HG03175 (cell line): ENCODE data around the gene CCNI2.

ENCODE experiments used
- ATAC-seq: cut with Tn5 transposase; IDR thresholded peaks from one replicate; pipeline ENCODE4 v1.9.1; 2021; ENCODE audit warnings: mild to moderate bottlenecking, moderate library complexity; ENCODE audit not compliant: unreplicated experiment

The CCNI2 gene, protein sequence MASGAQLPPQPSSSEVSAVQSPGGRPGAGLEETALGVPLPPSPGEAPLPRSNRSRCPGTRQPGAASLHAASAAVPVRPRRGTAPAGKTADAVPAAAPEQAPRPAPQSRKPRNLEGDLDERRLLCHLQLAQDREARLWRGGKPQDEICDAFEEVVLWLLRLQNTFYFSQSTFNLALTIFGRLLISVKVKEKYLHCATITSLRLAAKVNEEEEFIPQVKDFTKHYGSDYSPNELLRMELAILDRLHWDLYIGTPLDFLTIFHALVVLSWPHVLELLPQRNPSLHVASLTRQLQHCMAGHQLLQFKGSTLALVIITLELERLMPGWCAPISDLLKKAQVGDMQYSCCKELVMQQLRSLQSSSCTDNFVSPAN

DNA sequence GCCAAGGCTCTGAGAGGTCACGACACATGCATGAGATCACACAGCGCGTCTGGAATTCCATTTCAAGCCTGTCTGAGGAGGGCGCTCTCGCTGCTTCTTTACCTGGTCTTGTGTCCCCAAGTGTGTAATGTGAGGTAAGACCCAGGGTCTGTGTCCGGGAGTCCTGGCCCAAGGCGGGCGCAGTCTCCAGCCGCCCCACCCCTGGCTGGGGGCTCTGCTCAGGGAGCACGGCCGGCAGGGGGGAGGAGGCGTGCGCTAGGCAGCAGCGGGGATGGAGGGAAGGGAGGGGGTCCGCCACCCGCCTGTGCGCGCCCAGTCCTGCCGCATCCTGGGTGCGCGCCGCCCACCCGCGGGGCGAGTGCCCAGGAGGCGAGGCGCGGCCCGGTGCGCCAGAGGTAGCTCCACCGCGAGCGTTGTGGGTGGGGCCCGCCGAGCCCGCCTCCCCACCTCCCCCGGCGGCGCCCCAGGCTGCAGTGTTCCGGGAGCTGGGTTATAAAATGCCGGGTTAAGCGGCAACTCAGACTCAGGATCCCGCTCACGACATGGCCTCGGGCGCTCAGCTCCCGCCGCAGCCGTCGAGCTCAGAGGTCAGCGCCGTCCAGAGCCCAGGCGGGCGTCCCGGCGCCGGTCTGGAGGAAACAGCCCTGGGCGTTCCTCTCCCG, at the start of gene CCNI2:
Gene CCNI2 (plus strand): TSS at position 473 of the 662 bp plus-strand sequence. CDS start 70 bp downstream, at position 543.
- ATAC-seq: peak; percentile 28

DNA sequence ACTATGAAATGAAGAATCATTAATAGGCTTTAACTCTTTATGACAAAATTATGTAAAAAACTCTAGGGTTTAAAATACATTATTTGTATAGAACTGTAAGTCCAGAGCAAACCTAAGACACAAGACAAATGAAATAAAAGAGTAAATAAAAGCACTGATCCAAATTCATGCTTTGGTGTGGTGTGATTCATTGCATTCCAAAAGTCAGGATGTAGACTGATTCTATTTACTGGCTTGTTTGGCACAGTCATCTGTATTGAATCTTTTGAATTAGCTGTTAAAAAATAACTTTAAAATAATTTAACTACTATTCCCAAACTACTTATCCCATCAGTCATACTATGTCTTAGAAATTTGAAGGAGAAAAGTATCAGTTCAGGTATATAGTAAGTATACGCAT, 42.4 kb upstream of the CCNI2 start:
- ATAC-seq: no peak

DNA sequence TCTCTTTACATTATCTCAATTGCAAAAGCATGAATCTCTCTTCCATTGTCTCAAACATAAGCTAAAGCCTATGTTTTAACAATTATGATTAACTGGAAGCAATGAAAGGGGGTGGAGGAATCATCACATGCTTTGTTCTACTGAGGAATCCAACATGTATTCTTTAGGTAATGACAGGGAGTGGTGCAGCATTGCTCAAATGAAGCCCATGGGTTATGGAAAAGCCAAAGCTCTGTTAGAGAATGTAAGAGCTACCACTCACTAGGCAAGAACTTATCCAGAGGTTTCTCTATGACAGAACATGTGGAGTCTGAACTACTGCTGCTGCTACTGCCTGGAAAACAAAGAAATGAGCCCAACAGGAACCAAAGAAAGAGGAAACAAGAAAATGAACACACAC, 38.6 kb upstream of the CCNI2 start:
- ATAC-seq: no peak

DNA sequence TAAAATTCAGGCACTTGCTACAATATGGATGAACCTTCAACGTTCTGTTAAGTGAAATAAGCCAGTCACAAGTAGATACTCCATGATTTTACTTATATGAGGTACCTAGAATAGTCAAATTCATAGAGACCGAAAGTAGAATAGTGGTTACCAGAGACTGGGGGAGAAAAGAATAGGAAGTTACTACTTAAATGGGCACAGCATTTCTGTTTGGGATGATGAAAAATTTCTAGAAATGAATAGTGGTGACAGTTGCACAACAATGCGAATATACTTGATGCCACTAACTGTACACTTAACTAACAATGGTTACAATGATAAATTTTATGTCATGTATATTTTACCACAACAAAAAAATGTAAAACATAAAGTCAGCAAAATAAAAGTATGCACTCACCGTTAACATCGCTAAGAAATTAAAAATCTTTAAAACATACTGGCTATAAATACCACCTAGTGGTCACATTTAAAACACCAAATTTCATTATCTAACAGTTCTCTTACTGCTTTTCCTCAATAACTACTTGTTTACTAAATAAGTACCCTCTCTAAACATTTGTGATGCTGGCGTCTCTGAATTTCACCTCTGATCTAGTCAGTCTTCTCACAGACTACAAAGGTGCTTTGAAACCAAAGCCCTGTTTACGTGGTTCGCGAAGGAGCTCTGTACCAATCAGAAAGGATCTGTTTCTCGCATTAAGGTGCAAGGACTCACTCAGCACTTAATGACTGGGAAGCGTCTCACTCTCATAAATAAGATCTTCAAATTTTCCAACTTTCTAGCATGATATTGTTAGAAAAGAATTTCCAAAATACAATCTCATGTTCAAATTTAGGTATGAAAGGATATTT, 32.5 kb upstream of the CCNI2 start:
- no peak for ATAC-seq

DNA sequence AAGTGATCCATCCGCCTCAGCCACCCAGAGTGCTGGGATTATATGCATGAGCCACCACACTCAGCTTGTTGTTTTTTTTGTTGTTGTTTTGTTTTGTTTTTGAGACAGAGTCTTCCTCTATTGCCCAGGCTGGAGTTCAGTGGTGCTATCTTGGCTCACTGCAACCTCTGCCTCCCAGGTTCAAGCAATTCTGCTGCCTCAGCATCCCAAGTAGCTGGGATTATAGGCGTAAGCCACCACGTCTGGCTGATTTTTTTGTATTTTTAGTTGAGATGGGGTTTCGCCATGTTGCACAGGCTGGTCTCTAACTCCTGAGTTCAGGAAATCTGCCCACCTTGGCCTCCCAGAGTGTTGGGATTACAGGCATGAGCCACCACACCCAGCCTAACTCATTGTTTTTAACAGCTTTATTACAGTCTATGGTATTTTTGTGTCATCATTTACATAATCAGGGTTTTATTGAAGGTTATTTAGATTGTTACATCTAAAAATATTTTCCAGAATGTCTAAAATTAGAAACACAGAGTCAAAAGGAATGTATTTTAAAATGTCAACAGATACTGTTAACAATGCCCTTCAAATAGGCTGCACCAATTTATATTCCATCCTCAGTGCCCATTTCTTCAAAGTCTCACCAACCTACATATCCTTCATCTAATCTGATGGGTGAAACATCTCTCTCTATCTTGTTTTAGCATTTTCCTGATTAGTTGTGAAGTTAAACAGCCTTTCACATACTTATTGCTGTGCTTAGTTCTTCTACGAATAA, 28.5 kb upstream of the CCNI2 start:
- ATAC-seq: no peak

DNA sequence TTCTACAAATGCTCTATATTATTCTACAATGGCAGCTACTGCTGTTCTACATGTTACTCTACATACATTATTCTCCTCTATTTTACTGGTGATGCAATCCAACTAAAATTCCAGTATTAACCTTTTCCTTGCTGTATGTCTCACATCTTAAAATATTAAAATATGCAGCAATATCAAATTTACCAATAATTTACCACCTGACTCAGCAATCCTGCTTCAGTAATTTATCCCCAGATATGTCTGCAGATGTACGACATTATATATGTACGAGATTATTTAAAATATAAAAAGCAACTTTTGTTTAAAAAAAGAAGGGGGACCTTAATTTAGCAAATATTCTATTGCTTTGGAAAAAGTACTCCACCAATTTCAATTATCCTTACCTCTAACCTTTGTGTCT, 21.5 kb upstream of the CCNI2 start:
- ATAC-seq: no peak

DNA sequence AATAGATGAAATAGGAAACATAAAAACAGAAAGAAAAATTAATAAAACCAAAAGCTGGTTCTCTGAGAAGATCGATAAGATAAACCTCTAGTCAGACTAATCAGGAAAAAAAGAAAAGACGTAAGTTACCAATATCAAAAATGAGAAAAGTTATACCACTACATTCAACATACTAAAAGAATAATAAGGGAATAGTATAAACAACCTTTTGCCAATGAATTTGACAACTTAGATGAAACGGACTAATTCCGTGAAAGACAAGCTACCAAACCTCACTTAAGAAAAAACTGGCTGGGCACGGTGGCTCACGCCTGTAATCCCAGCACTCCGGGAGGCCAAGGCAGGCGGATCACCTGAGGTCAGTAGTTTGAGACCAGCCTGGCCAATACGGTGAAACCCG, 17.3 kb upstream of the CCNI2 start:
- no peak for ATAC-seq

DNA sequence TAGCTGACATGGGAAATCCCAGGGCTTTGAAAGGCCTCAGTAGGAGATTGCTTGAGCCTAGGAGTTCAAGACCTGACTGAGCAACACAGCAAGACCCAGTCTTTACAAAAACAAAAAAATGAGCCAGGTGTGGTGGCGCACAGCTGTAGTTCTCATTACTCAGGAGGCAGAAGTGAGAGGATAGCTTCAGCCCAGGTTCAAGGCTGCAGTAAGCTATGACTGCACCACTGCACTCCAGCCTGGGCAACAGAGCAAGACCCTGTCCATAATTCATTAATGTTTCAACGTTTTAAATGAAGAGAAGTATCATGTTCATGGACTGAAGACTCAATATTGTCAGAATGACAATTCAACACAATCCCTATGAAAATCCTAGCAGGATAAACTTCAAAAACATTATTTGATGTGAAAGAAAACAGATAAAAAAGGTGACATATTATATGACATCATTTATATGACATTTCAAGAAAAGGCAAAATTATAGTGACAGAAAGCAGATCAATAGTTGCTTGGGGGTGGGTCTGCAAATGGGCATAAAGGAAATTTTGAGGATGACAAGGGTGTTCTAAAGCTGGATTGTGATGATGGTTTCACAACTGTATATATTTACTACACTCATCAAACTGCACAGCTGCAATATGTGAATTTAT, 13.6 kb upstream of the CCNI2 start:
- ATAC-seq: no peak

DNA sequence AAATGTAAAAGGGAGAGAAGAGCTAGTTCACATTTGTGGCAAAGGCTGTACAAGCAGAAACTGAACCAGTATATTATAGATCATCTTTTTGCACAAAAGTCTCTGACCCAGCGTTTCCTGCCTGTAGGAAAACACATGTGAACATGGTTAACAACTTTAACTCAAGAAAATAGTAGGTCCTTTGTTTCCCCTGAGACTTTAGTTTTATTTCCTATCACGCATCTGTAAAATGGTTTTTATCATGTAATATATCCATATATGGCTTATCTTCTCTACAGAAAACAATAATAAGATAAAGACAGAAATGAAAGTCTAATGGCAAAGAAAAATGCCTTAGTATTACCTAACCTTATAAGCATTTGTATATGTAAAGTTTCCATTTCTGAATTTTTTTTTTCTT, 12.5 kb upstream of the CCNI2 start:
- no peak for ATAC-seq

DNA sequence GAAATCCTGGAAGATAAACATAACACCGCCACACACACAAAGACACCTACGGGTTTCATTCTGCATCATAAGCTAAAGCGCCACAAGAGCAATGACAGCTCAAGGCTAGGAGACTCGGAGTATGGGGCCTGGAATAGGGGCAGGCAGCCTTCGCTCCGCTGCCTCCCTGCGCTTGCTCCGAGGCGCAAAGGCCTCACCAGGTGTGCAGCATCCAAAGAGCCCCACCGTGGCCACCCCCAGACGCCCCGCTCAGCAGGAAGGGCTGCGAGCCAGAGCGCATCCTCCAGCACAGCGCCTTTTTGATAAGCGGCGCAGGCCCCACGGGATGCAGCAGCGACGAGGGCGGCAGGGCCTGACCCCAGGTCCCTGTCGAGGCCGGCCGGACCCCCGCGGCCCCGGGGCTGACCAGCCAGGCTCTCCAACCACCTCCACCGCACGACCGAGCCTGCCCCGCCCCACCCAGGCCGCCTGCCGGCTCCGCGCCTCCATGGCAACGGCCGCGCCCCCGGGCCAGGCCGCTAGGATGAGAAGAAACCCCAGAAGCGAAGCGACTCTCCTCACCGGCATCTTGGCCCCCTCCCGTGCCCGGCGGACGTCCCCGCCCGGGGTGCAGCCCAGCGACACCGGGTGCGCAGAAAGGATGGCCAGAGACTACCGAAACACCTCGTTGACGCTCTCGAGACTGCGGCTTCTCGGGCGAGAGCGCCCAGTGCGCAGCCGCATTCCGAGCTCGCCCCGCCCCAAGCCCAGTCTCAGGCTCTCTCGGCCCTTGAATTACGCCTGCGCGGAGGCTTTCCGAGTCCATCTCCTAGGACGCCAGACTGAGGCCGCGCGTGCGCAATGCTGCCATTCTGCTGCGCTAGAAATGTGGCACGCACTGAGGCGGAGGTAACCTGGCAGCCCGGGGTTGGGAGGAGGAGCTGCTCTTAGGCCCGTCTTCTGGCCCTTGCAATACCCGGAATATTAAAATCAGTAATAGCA, 10.1 kb upstream of the CCNI2 start, which contains the start of gene KIF3A:
Gene KIF3A (minus strand): TSS at position 694 of the 981 bp plus-strand sequence. CDS start 127 bp downstream, at position 567.
- ATAC-seq: peak; percentile 92

DNA sequence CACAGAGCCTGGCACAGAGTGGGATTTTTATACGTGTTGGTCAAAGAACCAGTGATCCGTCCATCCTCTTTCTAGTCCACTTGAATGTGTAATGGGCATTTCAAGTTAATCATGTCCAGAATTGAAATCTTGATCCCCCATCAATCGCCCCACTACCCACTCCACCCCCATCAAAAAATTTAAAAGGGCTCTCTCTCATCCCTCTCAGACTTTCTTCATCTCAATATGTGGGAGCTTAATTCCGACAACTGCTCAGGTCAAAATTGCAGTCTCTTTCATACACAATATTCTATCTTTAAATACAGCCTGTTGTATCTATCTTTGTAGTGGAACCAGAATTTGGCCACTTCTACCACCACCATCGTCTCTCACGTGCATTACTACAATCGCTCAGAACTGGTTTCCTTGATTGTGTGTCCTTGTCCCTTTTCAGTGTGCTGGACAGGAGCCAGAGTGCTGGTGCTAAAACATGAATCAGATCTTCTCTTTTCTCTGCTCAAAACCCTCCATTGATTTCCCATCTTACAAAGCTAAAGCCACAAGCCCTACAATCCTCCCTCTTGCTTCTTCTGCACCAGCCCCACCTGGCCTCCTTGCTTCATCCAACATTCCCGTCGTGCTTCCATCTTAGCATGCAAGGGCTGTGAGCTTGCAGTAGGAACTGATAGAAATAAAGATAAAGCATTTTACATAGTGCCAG, 9.1 kb upstream of the CCNI2 start:
- ATAC-seq: no peak

DNA sequence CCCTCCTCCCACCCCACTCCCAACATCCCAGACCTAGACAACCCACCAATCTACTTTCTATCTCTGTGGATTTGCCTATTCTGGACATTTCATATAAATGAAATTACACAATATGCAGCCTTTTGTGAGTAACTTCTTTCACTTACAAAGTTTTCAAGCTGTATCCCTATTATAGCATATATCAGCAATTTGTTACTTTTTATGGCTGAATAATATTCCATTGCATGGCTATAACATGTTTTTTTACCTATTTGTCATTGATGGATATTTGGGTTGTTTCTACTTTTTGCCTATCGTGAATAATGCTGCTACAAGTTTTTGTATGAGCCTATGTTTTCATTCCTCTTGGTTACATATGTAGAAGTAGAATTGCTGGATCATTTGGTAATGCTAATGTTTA, 8.0 kb upstream of the CCNI2 start:
- ATAC-seq: no peak

DNA sequence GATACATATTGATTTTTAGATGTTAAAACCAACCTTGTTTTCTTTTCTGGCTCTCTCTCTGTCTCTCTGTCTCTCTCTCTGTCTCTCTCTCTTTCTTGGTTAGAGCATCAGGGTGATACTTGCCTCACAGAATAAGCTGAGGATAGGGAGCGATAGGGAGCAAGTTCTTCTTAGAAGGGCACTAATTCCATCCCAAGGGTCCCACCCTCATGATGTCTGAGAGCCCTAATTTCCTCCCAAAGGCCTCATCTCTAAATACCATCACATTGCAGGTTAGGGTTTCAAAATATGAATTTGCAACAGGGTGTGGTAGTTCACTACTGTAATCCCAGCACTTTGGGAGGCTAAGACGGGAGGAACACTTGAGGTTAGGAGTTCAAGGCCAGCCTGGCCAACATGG, 5.1 kb upstream of the CCNI2 start:
- no peak for ATAC-seq

DNA sequence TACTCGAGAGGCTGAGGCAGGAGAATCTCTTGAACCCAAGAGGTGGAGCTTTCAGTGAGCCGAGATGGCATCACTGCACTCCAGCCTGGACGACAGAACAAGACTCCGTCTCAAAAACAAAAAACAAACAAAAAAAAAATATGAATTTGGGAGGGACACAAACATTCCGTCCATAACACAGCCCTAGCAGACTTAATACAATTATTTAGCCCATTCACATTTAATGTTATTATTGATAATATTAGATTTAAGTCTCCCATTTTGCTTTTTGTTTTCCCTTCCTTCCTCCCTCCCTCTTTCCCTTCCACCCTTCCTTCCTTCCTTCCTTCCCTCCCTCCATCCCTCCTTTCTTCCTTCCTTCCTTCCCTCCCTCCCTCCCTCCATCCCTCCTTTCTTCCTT, 4.6 kb upstream of the CCNI2 start:
- no peak for ATAC-seq

DNA sequence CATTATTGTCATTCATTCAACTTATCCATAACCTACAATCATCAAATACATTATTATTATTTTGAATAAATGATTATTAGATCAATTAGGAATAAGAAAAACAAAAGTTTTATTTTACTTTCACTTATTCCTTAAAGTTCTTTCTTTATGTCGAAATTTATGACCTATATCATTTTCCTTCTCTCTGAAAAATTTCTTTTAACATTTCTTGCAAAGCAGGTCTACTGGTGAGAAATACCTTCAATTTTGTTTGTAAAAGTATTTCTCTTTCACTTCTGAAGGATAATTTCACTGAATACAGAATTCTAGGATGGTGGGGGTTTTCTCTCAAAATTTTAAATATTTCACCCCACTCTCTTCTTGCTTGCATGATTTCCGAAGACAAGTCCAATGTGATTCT, 2.6 kb upstream of the CCNI2 start:
- no peak for ATAC-seq

DNA sequence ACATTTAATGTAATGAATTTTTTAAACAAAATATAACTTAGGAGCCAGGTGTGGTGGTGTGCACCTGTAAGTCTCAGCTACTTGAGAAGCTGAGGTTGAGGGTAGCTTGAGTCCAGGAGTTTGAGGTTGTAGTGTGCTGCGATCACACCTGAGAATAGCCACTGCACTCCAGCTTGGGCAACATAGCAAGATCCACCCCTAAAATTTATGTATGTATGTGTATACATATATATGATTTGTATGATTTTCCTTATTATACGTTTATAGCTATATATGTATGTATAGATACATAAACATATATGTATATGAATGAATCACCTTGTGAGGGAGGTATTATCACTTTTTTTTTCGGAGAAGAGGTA, 653 bp upstream of the CCNI2 start:
- ATAC-seq: no peak

DNA sequence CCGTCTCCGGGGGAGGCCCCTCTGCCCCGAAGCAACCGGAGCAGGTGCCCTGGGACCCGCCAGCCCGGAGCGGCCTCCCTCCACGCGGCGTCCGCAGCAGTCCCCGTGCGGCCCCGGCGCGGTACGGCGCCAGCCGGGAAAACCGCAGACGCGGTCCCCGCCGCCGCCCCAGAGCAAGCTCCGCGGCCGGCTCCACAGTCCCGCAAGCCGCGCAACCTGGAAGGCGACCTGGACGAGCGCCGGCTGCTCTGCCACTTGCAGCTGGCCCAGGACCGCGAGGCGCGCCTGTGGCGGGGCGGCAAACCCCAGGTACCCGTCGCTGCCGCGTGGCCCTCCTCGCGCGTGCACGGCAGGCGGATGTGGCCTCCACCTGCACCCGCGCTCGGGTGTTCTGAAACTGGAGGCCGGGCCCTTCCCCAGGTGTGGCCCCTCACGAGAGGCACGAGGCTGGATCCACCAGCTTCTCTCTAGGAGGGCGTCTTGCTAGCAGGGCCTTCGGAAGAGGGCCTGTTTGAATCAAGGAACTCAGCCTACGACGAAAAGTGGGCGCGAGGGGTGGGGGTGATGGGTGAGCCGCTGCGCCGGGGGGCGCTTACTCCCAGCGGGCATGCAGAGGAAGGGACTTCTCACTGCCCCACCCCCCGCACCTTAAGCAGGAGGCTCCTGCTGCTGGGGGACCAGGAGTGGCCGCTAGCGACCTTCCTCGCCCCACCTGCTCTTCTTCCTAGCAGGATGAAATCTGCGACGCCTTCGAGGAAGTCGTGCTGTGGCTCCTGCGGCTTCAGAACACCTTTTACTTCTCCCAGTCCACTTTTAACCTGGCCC, 602 bp downstream of the CCNI2 start:
- ATAC-seq: peak; percentile 8

DNA sequence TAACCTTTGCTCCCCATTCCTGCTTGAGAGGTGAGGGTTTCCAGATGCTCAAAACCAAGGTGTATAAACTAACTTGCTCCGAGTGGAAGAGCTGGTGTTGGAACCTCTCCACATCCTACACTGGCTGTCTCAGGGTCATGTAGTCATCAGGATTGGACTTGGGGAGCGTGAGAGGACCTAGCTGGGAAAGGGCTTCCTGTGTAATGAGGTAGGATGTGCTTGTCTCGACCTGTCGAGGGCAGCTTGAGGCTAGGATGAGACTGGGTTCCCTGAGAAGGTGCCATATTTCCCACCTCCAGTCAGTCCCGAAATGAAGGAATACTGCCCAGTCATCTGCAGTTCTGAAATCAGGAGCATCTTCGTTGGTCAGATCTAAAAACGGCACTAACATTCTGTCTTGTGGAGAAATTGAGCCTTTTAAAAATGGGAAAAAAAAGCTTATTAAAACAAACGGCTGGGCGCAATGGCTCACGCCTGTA, 1.3 kb downstream of the CCNI2 start:
- no peak for ATAC-seq
